H9 (cell line): ENCODE data around the gene RPL12. TPM values are rescaled to one million over a fixed set of nuclear protein-coding genes. Genes with fewer than 3 reads are reported as not detected.

ENCODE experiments used
- DNase-seq: peaks from one replicate; pipeline ENCODE4 v3.0.0-alpha.2; 2017
- H2AFZ ChIP-seq: one replicate; pipeline ENCODE4 v1.6.1; 2013; ENCODE audit warnings: mild to moderate bottlenecking, low read length, control low read depth, moderate library complexity
- H2AK5ac ChIP-seq: 2 replicates; pipeline ENCODE4 v1.6.1; 2013; ENCODE audit warnings: low read length, control low read depth, mixed read lengths; ENCODE audit not compliant: insufficient read length
- H2BK120ac ChIP-seq: one replicate; pipeline ENCODE4 v1.6.1; 2013; ENCODE audit warnings: low read depth, mild to moderate bottlenecking, low read length, control low read depth, inconsistent platforms; ENCODE audit not compliant: poor library complexity, severe bottlenecking
- H2BK12ac ChIP-seq: 2 replicates; pipeline ENCODE4 v1.6.1; 2013; ENCODE audit warnings: low read length, control low read depth, mixed read lengths, low read depth; ENCODE audit not compliant: insufficient read length
- H2BK15ac ChIP-seq: 2 replicates; pipeline ENCODE4 v1.6.1; 2013; ENCODE audit warnings: low read depth, low read length, control low read depth
- H2BK20ac ChIP-seq: one replicate; pipeline ENCODE4 v1.6.1; 2013; ENCODE audit warnings: low read depth, mild to moderate bottlenecking, low read length, control low read depth, inconsistent platforms; ENCODE audit not compliant: poor library complexity, severe bottlenecking
- H2BK5ac ChIP-seq: 2 replicates; pipeline ENCODE4 v1.6.1; 2013; ENCODE audit warnings: low read length, control low read depth, mixed read lengths; ENCODE audit not compliant: insufficient read length
- H3K14ac ChIP-seq: 2 replicates; pipeline ENCODE4 v1.6.1; 2013; ENCODE audit warnings: low read length, control low read depth; ENCODE audit not compliant: insufficient read depth
- H3K18ac ChIP-seq: 2 replicates; pipeline ENCODE4 v1.6.1; 2013; ENCODE audit warnings: low read depth, mild to moderate bottlenecking, mixed read lengths, low read length, control low read depth; ENCODE audit not compliant: insufficient read length
- H3K23ac ChIP-seq: 2 replicates; pipeline ENCODE4 v1.6.1; 2013; ENCODE audit warnings: low read length, control low read depth, mixed read lengths, low read depth; ENCODE audit not compliant: insufficient read length
- H3K23me2 ChIP-seq: 2 replicates; pipeline ENCODE4 v1.6.1; 2013; ENCODE audit warnings: low read depth, mild to moderate bottlenecking, mixed read lengths, low read length, control low read depth; ENCODE audit not compliant: insufficient read length, poor library complexity, severe bottlenecking
- H3K27ac ChIP-seq: 2 replicates; pipeline ENCODE4 v1.5.1; 2013; ENCODE audit warnings: low read length, control low read depth, mixed read lengths, low read depth; ENCODE audit not compliant: insufficient read length
- H3K27me3 ChIP-seq: 2 replicates; pipeline ENCODE4 v1.6.1; 2013; ENCODE audit warnings: low read length, control low read depth, inconsistent platforms; ENCODE audit not compliant: insufficient read depth
- H3K4ac ChIP-seq: 2 replicates; pipeline ENCODE4 v1.6.1; 2013; ENCODE audit warnings: low read depth, mild to moderate bottlenecking, control low read depth, inconsistent platforms, low read length, moderate library complexity
- H3K4me1 ChIP-seq: 2 replicates; pipeline ENCODE4 v1.6.1; 2013; ENCODE audit warnings: low read length, control low read depth, inconsistent platforms; ENCODE audit not compliant: insufficient read depth
- H3K4me2 ChIP-seq: 2 replicates; pipeline ENCODE4 v1.6.1; 2013; ENCODE audit warnings: low read length, control low read depth, mixed read lengths; ENCODE audit not compliant: insufficient read length, insufficient read depth
- H3K56ac ChIP-seq: 2 replicates; pipeline ENCODE4 v1.6.1; 2013; ENCODE audit warnings: low read depth, mild to moderate bottlenecking, mixed read lengths, low read length, control low read depth; ENCODE audit not compliant: insufficient read length
- H3K79me1 ChIP-seq: 2 replicates; pipeline ENCODE4 v1.6.1; 2013; ENCODE audit warnings: low read depth, mild to moderate bottlenecking, moderate library complexity, low read length, control low read depth, inconsistent platforms; ENCODE audit not compliant: insufficient read depth, poor library complexity, severe bottlenecking
- H3K79me2 ChIP-seq: 2 replicates; pipeline ENCODE4 v1.6.1; 2013; ENCODE audit warnings: low read length, control low read depth, inconsistent platforms; ENCODE audit not compliant: insufficient read depth
- H3K9ac ChIP-seq: 2 replicates; pipeline ENCODE4 v1.6.1; 2013; ENCODE audit warnings: low read length, control low read depth, mixed read lengths; ENCODE audit not compliant: insufficient read length; ENCODE audit errors: extremely low read depth
- H3K9me3 ChIP-seq: one replicate; pipeline ENCODE4 v1.6.1; 2013; ENCODE audit warnings: low read depth, low read length, inconsistent platforms; ENCODE audit not compliant: control insufficient read depth
- H3T11ph ChIP-seq: one replicate; pipeline ENCODE4 v1.6.1; 2013; ENCODE audit warnings: mild to moderate bottlenecking, low read length, control low read depth, inconsistent platforms
- H4K20me1 ChIP-seq: one replicate; pipeline ENCODE4 v1.6.1; 2013; ENCODE audit not compliant: control insufficient read depth, insufficient read length, insufficient read depth
- H4K5ac ChIP-seq: 2 replicates; pipeline ENCODE4 v1.6.1; 2013; ENCODE audit warnings: low read depth, mild to moderate bottlenecking, mixed read lengths, low read length, control low read depth; ENCODE audit not compliant: insufficient read length
- H4K8ac ChIP-seq: replicated peaks from 2 replicates; pipeline ENCODE4 v1.6.1; 2013; ENCODE audit warnings: low read length, control low read depth, mixed read lengths, low read depth; ENCODE audit not compliant: insufficient read length
- H4K91ac ChIP-seq: 2 replicates; pipeline ENCODE4 v1.6.1; 2013; ENCODE audit warnings: low read depth, mild to moderate bottlenecking, moderate library complexity, mixed read lengths, low read length, control low read depth; ENCODE audit not compliant: insufficient read length
- H3K27ac Mint-ChIP-seq, 3 experiments: 2 replicates in 2 of 3; 3 replicates in 1 of 3; pipeline ENCODE4 v1.8.0; 2020 to 2021; ENCODE audit warnings: mixed read lengths in 3 of 3, mild to moderate bottlenecking in 1 of 3, moderate library complexity in 1 of 3
- H3K27me3 Mint-ChIP-seq: 2 replicates; pipeline ENCODE4 v1.8.0; 2021; ENCODE audit warnings: low read depth, mild to moderate bottlenecking, moderate library complexity, mixed read lengths
- H3K36me3 Mint-ChIP-seq, 3 experiments: 2 replicates in 2 of 3; 3 replicates in 1 of 3; pipeline ENCODE4 v1.8.0; 2020 to 2021; ENCODE audit warnings: low read depth in 3 of 3, mixed read lengths in 3 of 3; ENCODE audit not compliant: insufficient read depth in 1 of 3
- H3K4me1 Mint-ChIP-seq, 2 experiments: 2 replicates each; pipeline ENCODE4 v1.8.0; 2020; ENCODE audit warnings: mixed read lengths in 2 of 2
- H3K4me3 Mint-ChIP-seq, 2 experiments: 2 replicates in 1 of 2; 3 replicates in 1 of 2; pipeline ENCODE4 v1.8.0; 2020 to 2021; ENCODE audit warnings: mild to moderate bottlenecking in 2 of 2, mixed read lengths in 2 of 2, moderate library complexity in 1 of 2
- H3K9me3 Mint-ChIP-seq, 2 experiments: 2 replicates in 1 of 2; 3 replicates in 1 of 2; pipeline ENCODE4 v1.8.0; 2020; ENCODE audit warnings: mild to moderate bottlenecking in 2 of 2, mixed read lengths in 2 of 2, moderate library complexity in 1 of 2
- CTCF ChIP-seq: fragments of 200-600 bp; sonication (generic); conservative IDR thresholded peaks from 3 replicates; pipeline ENCODE4 v1.8.0; 2021; ENCODE audit warnings: antibody characterized with exemption, mild to moderate bottlenecking
- WGBS: extraction: QIAGEN DNeasy Blood & Tissue Kit; methylation state at CpG from one replicate; pipeline ENCODE4 v1.1.7; 2013; ENCODE audit warnings: missing lambda C conversion rate, low lambda C conversion rate, mixed read lengths; ENCODE audit not compliant: insufficient read length; ENCODE audit errors: extremely low coverage; 5-methylcytosine and 5-hydroxymethylcytosine counted together
- total RNA-seq: library from RNA; stranded (reverse); gene quantifications from 2 replicates; pipeline ENCODE4 v1.2.1, GENCODE V29; 2021

The RPL12 gene
- total RNA-seq, 1 experiment from 2014 or later, result 1,710 TPM

- no peaks in the 10 kb centered on the region for H4K20me1 ChIP-seq
- H3T11ph ChIP-seq, result no peak overlapping the region
- no peak overlapping the region for H2BK120ac ChIP-seq
- no peak overlapping the region for H2BK20ac ChIP-seq
- H3K9me3 ChIP-seq, result no peaks in the 10 kb centered on the region
- TF ChIP-seq CTCF, result no peak
- H4K8ac ChIP-seq, result no peak overlapping the region
- H3K4me3 Mint-ChIP-seq, result no peak overlapping the region; a peak in 1 of 5 replicates
- H3K23me2 ChIP-seq, result no peaks in the 10 kb centered on the region
- no peak overlapping the region for H2BK15ac ChIP-seq
- no peak overlapping the region for H3K9ac ChIP-seq
- no peak overlapping the region for H3K27ac ChIP-seq
- H4K91ac ChIP-seq, result no peak overlapping the region
- H3K4ac ChIP-seq, result no peak overlapping the region
- peaks cover 0 to 10% of the 10 kb centered on the region in 2 experiments; a peak in 2 of 4 replicates for H3K4me1 Mint-ChIP-seq
- peak overlapping the region in 1 of 3 experiments; percentile 8; a peak in 2 of 7 replicates for H3K27ac Mint-ChIP-seq
- no peak overlapping the region for H2BK5ac ChIP-seq
- no peaks in the 10 kb centered on the region for H3K79me2 ChIP-seq
- H3K36me3 Mint-ChIP-seq, result peaks cover 5 to 29% (median 24%) of the 10 kb centered on the region in 3 experiments; a peak in 5 of 7 replicates
- no peak overlapping the region for H3K4me2 ChIP-seq
- no peaks in the 10 kb centered on the region for H3K9me3 Mint-ChIP-seq
- H3K56ac ChIP-seq, result no peak overlapping the region
- H3K4me1 ChIP-seq, result no peaks in the 10 kb centered on the region
- no peak overlapping the region for H3K14ac ChIP-seq
- H3K23ac ChIP-seq, result no peak overlapping the region
- no peak overlapping the region for H2BK12ac ChIP-seq
- no peaks in the 10 kb centered on the region for H3K27me3 Mint-ChIP-seq
- DNase-seq, result no peak
- H4K5ac ChIP-seq, result no peak overlapping the region
- WGBS, result no CpG with 5 or more reads among the region's 14 CpGs
- no peak overlapping the region for H3K18ac ChIP-seq
- no peak overlapping the region for H2AFZ ChIP-seq
- H3K79me1 ChIP-seq, result no peaks in the 10 kb centered on the region
- no peaks in the 10 kb centered on the region for H3K27me3 ChIP-seq
- no peak overlapping the region for H2AK5ac ChIP-seq
Measured at GRCh38 chr9:127495884-127496555, 44.8 kb upstream of the RPL12 start.
